CD4-positive, alpha-beta T cell treated with Interleukin-6 at 100 ng/mL for 8 hours (primary cell): ENCODE measurements around the gene MMP10.

Experiments
- DNase-seq: peaks from one replicate; pipeline ENCODE4 v3.0.0-alpha.2; 2020; ENCODE audit warnings: mixed read lengths, low spot score

Gene MMP10

GRCh38 chr11:102780491-102780918 is at the start of gene MMP10:
Gene MMP10 (minus strand): TSS chr11:102780628. CDS start chr11:102780591, 37 bp downstream.
- DNase-seq: no peak

- no peak for DNase-seq
These were observed 49.0 kb upstream of the MMP10 start for GRCh38 chr11:102829316-102830000.

- no peak for DNase-seq
These were observed 44.1 kb upstream of the MMP10 start for GRCh38 chr11:102824556-102824955.

- no peak for DNase-seq
These were observed 39.1 kb upstream of the MMP10 start for GRCh38 chr11:102819491-102819890.

- DNase-seq: no peak
These were observed 33.1 kb upstream of the MMP10 start for GRCh38 chr11:102813484-102813883.

- no peak for DNase-seq
These were observed 31.8 kb upstream of the MMP10 start for GRCh38 chr11:102812188-102812587.

GRCh38 chr11:102810950-102811660 is 30.7 kb upstream of the MMP10 start:
- no peak for DNase-seq

- no peak for DNase-seq
These were observed 29.5 kb upstream of the MMP10 start for GRCh38 chr11:102809971-102810370.

- no peak for DNase-seq
These were observed 27.5 kb upstream of the MMP10 start for GRCh38 chr11:102807921-102808320.

GRCh38 chr11:102806296-102806695 is 25.9 kb upstream of the MMP10 start:
- DNase-seq: no peak

- DNase-seq: no peak
These were observed 21.9 kb upstream of the MMP10 start for GRCh38 chr11:102802341-102802740.

- DNase-seq: no peak
These were observed 20.3 kb upstream of the MMP10 start for GRCh38 chr11:102800767-102801166.

GRCh38 chr11:102799681-102800340 is 19.4 kb upstream of the MMP10 start:
- DNase-seq: no peak

GRCh38 chr11:102798012-102798746 is 17.8 kb upstream of the MMP10 start, which contains the start of gene MMP1:
Gene MMP1 (minus strand): TSS chr11:102798160. CDS start chr11:102798092, 68 bp downstream.
- DNase-seq: no peak

GRCh38 chr11:102794382-102794781 is 14.0 kb upstream of the MMP10 start:
- no peak for DNase-seq

GRCh38 chr11:102793677-102794290 is 13.4 kb upstream of the MMP10 start:
- DNase-seq: no peak

- no peak for DNase-seq
These were observed 12.2 kb upstream of the MMP10 start for GRCh38 chr11:102792604-102793003.

- DNase-seq: no peak
These were observed 11.0 kb upstream of the MMP10 start for GRCh38 chr11:102791271-102792036.

GRCh38 chr11:102788334-102788995 is 8.0 kb upstream of the MMP10 start:
- no peak for DNase-seq

GRCh38 chr11:102784380-102784779 is 4.0 kb upstream of the MMP10 start:
- no peak for DNase-seq
